BE2C (cell line): Measurements from ENCODE around the gene THRSP.

Source experiments
- DNase-seq: peaks from one replicate; pipeline ENCODE4 v3.0.0-alpha.2; 2020
- H3K27me3 ChIP-seq: fragments of 250-450 bp; sonication (Bioruptor Pico); 2 replicates; pipeline ENCODE4 v1.5.1; 2020; ENCODE audit warnings: mild to moderate bottlenecking
- H3K36me3 ChIP-seq: fragments of 250-450 bp; sonication (Bioruptor Pico); 2 replicates; pipeline ENCODE4 v1.5.1; 2020; ENCODE audit warnings: mild to moderate bottlenecking
- H3K4me1 ChIP-seq: fragments of 250-450 bp; sonication (Bioruptor Pico); 2 replicates; pipeline ENCODE4 v1.5.1; 2020
- H3K4me3 ChIP-seq: 2 replicates; pipeline ENCODE4 v1.5.1; 2011; ENCODE audit warnings: low read depth, low read length
- H3K9me3 ChIP-seq: fragments of 250-450 bp; sonication (Bioruptor Pico); 2 replicates; pipeline ENCODE4 v1.5.1; 2020
- CTCF ChIP-seq: IDR thresholded peaks from 2 replicates; pipeline ENCODE4 v1.5.1; 2012; ENCODE audit warnings: mild to moderate bottlenecking, low read depth, low read length

Gene THRSP

GRCh38 chr11:78110830-78111229, 47.2 kb downstream of the THRSP start:
- no peak for DNase-seq
- no peaks in the 10 kb centered on the region for H3K4me1 ChIP-seq
- H3K36me3 ChIP-seq: peaks cover 13% of the 10 kb centered on the region; the same call in 1 of the 2 replicates

GRCh38 chr11:78111298-78111697, 47.6 kb downstream of the THRSP start:
- no peaks in the 10 kb centered on the region for H3K27me3 ChIP-seq
- peaks cover 13% of the 10 kb centered on the region; the same call in 1 of the 2 replicates for H3K36me3 ChIP-seq
- no peaks in the 10 kb centered on the region for H3K9me3 ChIP-seq
- no peak for TF ChIP-seq CTCF
- H3K4me3 ChIP-seq: no peak overlapping the region
- DNase-seq: no peak
- H3K4me1 ChIP-seq: no peaks in the 10 kb centered on the region

More at GRCh38 chr11:78110830-78111229, 47.2 kb downstream of the THRSP start:
- no peaks in the 10 kb centered on the region for H3K27me3 ChIP-seq
- no peak overlapping the region for H3K4me3 ChIP-seq
- no peak for TF ChIP-seq CTCF
- H3K9me3 ChIP-seq: no peaks in the 10 kb centered on the region

GRCh38 chr11:78112582-78113275, 49.1 kb downstream of the THRSP start:
- H3K4me1 ChIP-seq: no peaks in the 10 kb centered on the region
- no peaks in the 10 kb centered on the region for H3K9me3 ChIP-seq
- no peak for TF ChIP-seq CTCF
- H3K27me3 ChIP-seq: no peaks in the 10 kb centered on the region
- H3K36me3 ChIP-seq: peaks cover 13% of the 10 kb centered on the region; the same call in 1 of the 2 replicates
- H3K4me3 ChIP-seq: no peak overlapping the region
- DNase-seq: no peak
